PC-3 (cell line): ENCODE measurements around the gene PFN3. TPM values are rescaled to one million over a fixed set of nuclear protein-coding genes. Genes with fewer than 3 reads are reported as not detected.

Experiments
- ATAC-seq: fragments of 200-7000 bp; cut with Tn5 transposase; 2 replicates; pipeline ENCODE4 v1.9.1; 2020; ENCODE audit warnings: mild to moderate bottlenecking, moderate library complexity
- BruUV-seq: library from RNA; stranded (reverse); fragments of 400-500 nt; replicated peaks from 2 replicates; lab custom pipeline; 2021; lab: Mats Ljungman, UMichigan
- CTCF ChIA-PET: fragments of 300-600 bp; sonication (Branson Sonifier 250); formaldehyde crosslinking; loops from one replicate; lab custom pipeline; 2022; ENCODE audit warnings: antibody characterized with exemption; lab: Charles Lee
- POLR2A ChIA-PET: fragments of 300-600 bp; sonication (Branson Sonifier 250); formaldehyde crosslinking; loops from one replicate; lab custom pipeline; 2022; ENCODE audit warnings: antibody characterized with exemption; ENCODE audit not compliant: unreplicated experiment; lab: Charles Lee
- DNase-seq: peaks from one replicate; pipeline ENCODE4 v3.0.0-alpha.2; 2015
- H2AFZ ChIP-seq: fragments of 300-600 bp; sonication (generic); 2 replicates; pipeline ENCODE4 v1.6.0; 2016; ENCODE audit warnings: antibody characterized with exemption, low read length
- H3F3A ChIP-seq: fragments of 300-600 bp; sonication (generic); one replicate; pipeline ENCODE4 v1.6.0; 2017; ENCODE audit warnings: antibody characterized with exemption, low read length, control low read depth, mild to moderate bottlenecking; ENCODE audit not compliant: unreplicated experiment
- H3K27ac ChIP-seq: fragments of 300-600 bp; sonication (generic); 2 replicates; pipeline ENCODE4 v1.5.1; 2016; ENCODE audit warnings: mild to moderate bottlenecking, low read length
- H3K27me3 ChIP-seq: fragments of 300-600 bp; sonication (generic); 2 replicates; pipeline ENCODE4 v1.6.1; 2016; ENCODE audit warnings: low read length, mixed read lengths
- H3K36me3 ChIP-seq: fragments of 300-600 bp; sonication (generic); 2 replicates; pipeline ENCODE4 v1.6.1; 2016; ENCODE audit warnings: low read depth, mixed run types, low read length, mixed read lengths
- H3K4me1 ChIP-seq: fragments of 300-600 bp; sonication (generic); 2 replicates; pipeline ENCODE4 v1.5.1; 2016; ENCODE audit warnings: low read length; ENCODE audit not compliant: insufficient read depth
- H3K4me2 ChIP-seq: fragments of 300-600 bp; sonication (generic); 2 replicates; pipeline ENCODE4 v1.6.0; 2016; ENCODE audit warnings: low read length
- H3K4me3 ChIP-seq: fragments of 300-600 bp; sonication (generic); 2 replicates; pipeline ENCODE4 v1.5.1; 2016; ENCODE audit warnings: mild to moderate bottlenecking, low read length, mixed read lengths
- H3K79me2 ChIP-seq: fragments of 300-600 bp; sonication (generic); 2 replicates; pipeline ENCODE4 v1.6.1; 2017; ENCODE audit warnings: low read length, mixed read lengths
- H3K9ac ChIP-seq: fragments of 300-600 bp; sonication (generic); 2 replicates; pipeline ENCODE4 v1.6.0; 2016; ENCODE audit warnings: mild to moderate bottlenecking, low read length
- H3K9me2 ChIP-seq: fragments of 300-600 bp; sonication (generic); replicated peaks from 2 replicates; pipeline ENCODE4 v1.6.1; 2016; ENCODE audit warnings: mixed run types, low read length, mixed read lengths
- H3K9me3 ChIP-seq: fragments of 300-600 bp; sonication (generic); 2 replicates; pipeline ENCODE4 v1.6.1; 2016; ENCODE audit warnings: low read length, mixed read lengths
- H4K20me1 ChIP-seq: fragments of 300-600 bp; sonication (generic); 2 replicates; pipeline ENCODE4 v1.6.1; 2016; ENCODE audit warnings: low read length, mixed read lengths
- CTCF ChIP-seq: fragments of 300-600 bp; sonication (generic); conservative IDR thresholded peaks from 2 replicates; pipeline ENCODE4 v1.5.1; 2017; ENCODE audit warnings: antibody characterized with exemption, low read depth, mild to moderate bottlenecking, low read length
- EZH2 ChIP-seq: fragments of 300-600 bp; sonication (generic); IDR thresholded peaks from one replicate; pipeline ENCODE4 v1.6.1; 2017; ENCODE audit warnings: antibody characterized with exemption, mild to moderate bottlenecking, low read length; ENCODE audit not compliant: unreplicated experiment
- EZH2phosphoT487 ChIP-seq: fragments of 300-600 bp; sonication (generic); IDR thresholded peaks from 2 replicates; pipeline ENCODE4 v1.6.1; 2018; ENCODE audit warnings: mild to moderate bottlenecking, antibody characterized with exemption, low read length, borderline replicate concordance
- intact Hi-C: fragments of 100-400 bp; cut with micrococcal nuclease; formaldehyde crosslinking; loops from 2 replicates; pipeline ENCODE4 v1.9.0; 2023
- total RNA-seq: library from RNA; depleted of rRNA; stranded (reverse); fragments of >200 nt; gene quantifications from 2 replicates; pipeline ENCODE4 v1.2.3, GENCODE V29; 2014

Gene PFN3
- total RNA-seq, 1 experiment from 2014 or later, result not detected

GRCh38 chr5:177385720-177386119, 14.7 kb downstream of the PFN3 start:
- H3K4me1 ChIP-seq, result peaks cover 26% of the 10 kb centered on the region
- no peak overlapping the region for H3K27ac ChIP-seq
- TF ChIP-seq CTCF (no peak), EZH2 (no peak), EZH2phosphoT487 (no peak)
- no TSS peak for BruUV-seq
- DNase-seq, result no peak
- ChIA-PET CTCF (no interaction called here), POLR2A (no interaction called here)
- no peak overlapping the region for H3K4me2 ChIP-seq
- H2AFZ ChIP-seq, result no peak overlapping the region
- H3K36me3 ChIP-seq, result no peaks in the 10 kb centered on the region
- H3K27me3 ChIP-seq, result no peaks in the 10 kb centered on the region
- H3K79me2 ChIP-seq, result no peaks in the 10 kb centered on the region
- intact Hi-C loops, result no loop called here
- H4K20me1 ChIP-seq, result no peaks in the 10 kb centered on the region
- no peaks in the 10 kb centered on the region for H3K9me2 ChIP-seq
- no peaks in the 10 kb centered on the region for H3K9me3 ChIP-seq
- no peak overlapping the region for H3K9ac ChIP-seq
- H3F3A ChIP-seq, result no peaks in the 10 kb centered on the region
- H3K4me3 ChIP-seq, result no peak overlapping the region
- ATAC-seq, result no peak

- no peaks in the 10 kb centered on the region for H3F3A ChIP-seq
- DNase-seq (no peak), ATAC-seq (no peak)
- H3K79me2 ChIP-seq, result no peaks in the 10 kb centered on the region
- intact Hi-C loops, result no loop called here
- no peaks in the 10 kb centered on the region for H3K9me2 ChIP-seq
- H3K36me3 ChIP-seq, result no peaks in the 10 kb centered on the region
- ChIA-PET POLR2A (no interaction called here), CTCF (interaction anchor here (0.5 kb wide), 1 partner anchor 64 kb away, joined by 3 read pairs; no protein-coding TSS in a partner anchor)
- H3K27me3 ChIP-seq, result no peaks in the 10 kb centered on the region
- no peaks in the 10 kb centered on the region for H4K20me1 ChIP-seq
- peaks cover 16% of the 10 kb centered on the region for H3K4me1 ChIP-seq
- no peak within 1 kb of the TSS for H3K4me2 ChIP-seq
- no TSS peak for BruUV-seq
- TF ChIP-seq EZH2 (no peak), EZH2phosphoT487 (no peak), CTCF (no peak)
- H3K9ac ChIP-seq, result no peak within 1 kb of the TSS
- no peak within 1 kb of the TSS for H3K27ac ChIP-seq
- H3K4me3 ChIP-seq, result no peak within 1 kb of the TSS
- no peak within 1 kb of the TSS for H2AFZ ChIP-seq
- H3K9me3 ChIP-seq, result no peaks in the 10 kb centered on the region
Measured at GRCh38 chr5:177384134-177384533, 16.3 kb downstream of the PFN3 start, which contains the start of gene SLC34A1. TSS of gene SLC34A1 (plus strand) at chr5:177384434. CDS start at chr5:177385742, 1,308 bp downstream.

- ChIA-PET POLR2A (no interaction called here), CTCF (interaction anchor here (0.6 to 1.2 kb wide), 3 partner anchors 12 to 55 kb away, joined by 3 to 4 read pairs (median 3); no protein-coding TSS in a partner anchor)
- no peaks in the 10 kb centered on the region for H3K36me3 ChIP-seq
- ATAC-seq, result no peak
- H3K27me3 ChIP-seq, result no peaks in the 10 kb centered on the region
- H3K9me2 ChIP-seq, result no peaks in the 10 kb centered on the region
- H2AFZ ChIP-seq, result no peak overlapping the region
- no peaks in the 10 kb centered on the region for H4K20me1 ChIP-seq
- BruUV-seq, result no TSS peak
- DNase-seq, result no peak
- no peak overlapping the region for H3K4me3 ChIP-seq
- H3F3A ChIP-seq, result no peaks in the 10 kb centered on the region
- H3K9me3 ChIP-seq, result no peaks in the 10 kb centered on the region
- intact Hi-C loops, result no loop called here
- no peak overlapping the region for H3K4me2 ChIP-seq
- H3K27ac ChIP-seq, result no peak overlapping the region
- no peaks in the 10 kb centered on the region for H3K79me2 ChIP-seq
- H3K9ac ChIP-seq, result no peak overlapping the region
- H3K4me1 ChIP-seq, result peaks cover 9% of the 10 kb centered on the region
- TF ChIP-seq CTCF (no peak), EZH2phosphoT487 (no peak), EZH2 (no peak)
Measured at GRCh38 chr5:177383181-177383580, 17.3 kb downstream of the PFN3 start.
